Cardiac septum (tissue), 1 donor: ENCODE measurements around the gene SLC25A20. TPM values are rescaled to one million over a fixed set of nuclear protein-coding genes. Genes with fewer than 3 reads are reported as not detected.
"Not testable (repeated sequence)": the region's sequence is repeated elsewhere in the genome, so short reads cannot be mapped to it uniquely, and the experiment has no call there.

Experiments
- DNase-seq: peaks from one replicate; pipeline ENCODE4 v3.0.0-alpha.2; 2020; ENCODE audit warnings: low spot score
- intact Hi-C: fragments of 100-400 bp; cut with DNase I; formaldehyde crosslinking; loops from one replicate; pipeline ENCODE4 v1.14.0; 2022
- total RNA-seq: library from RNA; stranded (reverse); fragmentation: NEBNext Ultra II Directional; extraction: Animal tissue kit (Norgen Biotek cat#: 25700); gene quantifications from one replicate; pipeline ENCODE4 v1.2.1, GENCODE V29; 2021
- donor health status: DM: no; HTN: no; CAD: no.

SLC25A20 gene
- total RNA-seq, 1 donor from 2014 or later = 36.7 TPM

GRCh38 chr3:48907026-48907425, 8.3 kb upstream of the SLC25A20 start:
- DNase-seq, intact Hi-C loops: not testable (repeated sequence)

- intact Hi-C loops = loop anchor here (2.0 to 5.0 kb wide), 3 partner anchors 20 to 54 kb away; partner anchors contain the start of genes ARIH2 and PRKAR2A
- DNase-seq = no peak
Measured at GRCh38 chr3:48899273-48899672, 591 bp upstream of the SLC25A20 start.

DNA sequence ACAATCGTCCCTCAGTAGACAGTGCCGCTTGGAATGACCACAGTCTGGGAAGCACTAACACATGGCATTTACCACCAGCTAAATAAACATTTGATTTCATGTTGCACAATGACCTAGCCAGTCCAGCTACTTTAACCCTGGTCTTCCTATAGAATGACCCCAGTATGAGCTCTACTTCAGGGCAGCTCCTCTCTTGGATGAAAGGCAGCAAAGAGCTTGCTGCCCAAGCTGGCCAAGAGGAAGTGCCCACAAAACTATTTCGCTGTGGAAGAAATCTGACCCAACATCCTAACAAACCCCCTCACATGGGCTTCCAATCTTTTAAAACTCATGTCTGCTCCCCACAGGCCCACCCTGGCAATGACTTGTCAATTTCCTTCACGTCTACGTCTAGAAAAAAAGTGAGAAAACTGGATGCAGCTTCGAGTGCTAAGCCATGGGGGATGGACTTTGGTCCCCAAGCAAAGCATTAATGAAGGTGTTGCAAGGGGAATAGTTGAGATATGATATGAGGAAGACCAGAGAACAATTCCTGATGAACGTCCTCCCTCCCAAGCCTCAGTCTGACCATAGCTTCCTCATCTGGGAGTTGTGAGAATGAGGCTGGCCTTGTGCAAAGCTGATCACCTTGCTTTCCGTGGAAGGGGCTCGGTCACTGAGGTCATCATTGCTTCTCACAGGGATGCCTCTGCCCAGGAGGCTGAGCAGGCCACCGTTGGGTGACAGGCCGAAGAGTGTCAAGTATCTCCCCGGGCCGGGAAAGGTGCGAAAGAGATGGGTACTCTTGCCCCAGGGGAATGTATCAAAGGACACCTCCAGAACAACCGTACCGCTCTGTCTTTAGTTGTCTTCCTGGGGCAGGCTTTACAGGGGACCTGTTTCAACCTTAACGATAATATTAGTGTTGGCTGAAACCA, 964 bp downstream of the SLC25A20 start:
- intact Hi-C loops = loop anchor here (2.0 to 5.0 kb wide), 3 partner anchors 21 to 55 kb away; partner anchors contain the start of genes ARIH2 and PRKAR2A
- DNase-seq = no peak

DNA sequence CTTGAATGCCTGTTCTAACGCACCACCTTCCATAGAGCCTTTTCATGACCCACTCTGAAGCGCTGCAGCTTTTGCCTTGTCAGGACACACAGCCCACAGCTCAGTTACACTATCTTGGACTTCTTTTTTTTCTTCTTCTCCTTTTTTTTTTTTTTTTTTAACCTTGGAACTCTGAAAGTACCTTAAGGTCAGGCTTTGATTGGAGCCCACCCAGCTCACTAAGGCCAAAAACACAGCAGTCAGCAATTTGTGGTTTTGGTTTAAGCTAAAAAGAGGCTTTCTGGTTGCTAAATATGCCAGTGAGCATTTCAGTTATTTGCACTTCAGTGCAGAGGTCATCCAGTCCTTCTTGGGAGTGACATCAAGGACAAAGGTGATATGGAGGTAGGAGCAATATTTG, 1.7 kb downstream of the SLC25A20 start:
- intact Hi-C loops = loop anchor here (5.0 kb wide), 1 partner anchor 50 kb away; the partner anchor contains the start of gene PRKAR2A
- DNase-seq = no peak

DNA sequence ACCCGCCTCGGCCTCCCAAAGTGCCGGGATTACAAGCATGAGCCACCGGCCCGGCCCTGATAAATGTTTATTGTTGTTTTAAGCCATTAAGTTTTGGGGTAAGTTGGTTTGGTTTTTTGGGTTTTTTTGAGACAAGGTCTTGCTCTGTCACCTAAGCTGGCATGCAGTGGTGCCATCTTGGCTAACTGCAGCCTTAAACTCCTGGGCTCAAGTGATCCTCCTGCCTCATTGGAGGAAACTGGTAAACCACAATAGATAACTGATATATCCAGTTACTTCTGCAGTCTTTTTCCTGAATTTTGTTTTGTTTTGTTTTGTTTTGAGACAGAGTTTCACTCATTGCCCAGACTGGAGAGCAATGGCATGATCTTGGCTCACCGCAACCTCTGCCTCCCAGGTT, 4.2 kb downstream of the SLC25A20 start:
- intact Hi-C loops = no loop called here
- DNase-seq = no peak

GRCh38 chr3:48891606-48892005, 7.1 kb downstream of the SLC25A20 start:
- intact Hi-C loops = no loop called here
- no peak for DNase-seq

DNA sequence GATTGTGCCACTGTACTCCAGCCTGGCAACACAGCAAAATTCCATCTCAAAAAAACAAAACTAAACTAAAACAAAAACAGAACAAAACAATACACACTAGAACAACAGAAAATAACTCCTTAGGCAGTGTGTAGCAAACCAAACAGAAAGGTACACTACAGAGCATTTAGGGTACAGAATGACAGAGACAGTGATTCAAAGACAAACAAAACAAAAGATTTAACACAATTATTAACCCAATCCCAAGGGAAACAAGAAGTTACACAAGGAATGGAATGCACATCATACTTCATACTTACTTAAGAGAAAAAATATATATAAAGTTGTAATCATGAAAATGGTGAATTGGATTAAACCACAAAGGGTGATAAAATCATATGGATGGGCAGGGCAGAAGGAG, 12.9 kb downstream of the SLC25A20 start:
- DNase-seq = no peak
- intact Hi-C loops = no loop called here

- DNase-seq = no peak
- intact Hi-C loops = no loop called here
Measured at GRCh38 chr3:48881652-48882114, 17.0 kb downstream of the SLC25A20 start.

- intact Hi-C loops = no loop called here
- no peak for DNase-seq
Measured at GRCh38 chr3:48881006-48881405, 17.7 kb downstream of the SLC25A20 start.

- no peak for DNase-seq
- intact Hi-C loops = no loop called here
Measured at GRCh38 chr3:48879994-48880377, 18.7 kb downstream of the SLC25A20 start.

DNA sequence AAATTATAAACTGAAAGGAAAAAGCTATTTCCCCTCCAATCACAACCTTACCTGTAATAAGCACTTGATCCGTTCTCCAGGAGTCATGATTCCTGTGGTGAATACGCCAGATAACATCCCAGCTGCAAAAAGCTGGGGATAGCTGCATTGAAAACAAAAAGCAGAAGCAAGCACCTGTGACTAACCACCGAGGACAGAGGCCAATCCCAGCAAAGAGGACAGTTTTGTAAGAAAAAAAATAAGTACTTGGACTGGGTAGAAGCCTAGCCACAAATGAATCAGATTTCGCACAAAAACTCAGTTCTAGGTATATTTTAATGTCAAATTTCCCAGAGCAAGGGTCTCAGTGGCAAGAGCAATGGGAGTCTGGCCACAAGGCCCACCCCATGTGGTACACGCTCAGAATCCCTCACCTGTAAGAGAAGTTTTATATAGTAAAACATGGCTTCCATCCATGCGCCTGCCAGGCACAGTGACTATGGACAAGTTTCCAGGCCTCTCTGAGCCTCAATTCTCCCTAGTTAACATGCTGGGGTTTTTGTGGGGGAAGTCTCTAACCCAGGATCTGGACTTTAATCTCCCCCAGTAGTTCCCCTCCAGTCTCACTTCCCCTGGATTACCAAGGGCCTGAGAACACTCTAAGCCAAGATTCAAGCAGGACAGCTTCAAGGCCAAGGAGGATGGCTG, 19.2 kb downstream of the SLC25A20 start:
- no peak for DNase-seq

DNA sequence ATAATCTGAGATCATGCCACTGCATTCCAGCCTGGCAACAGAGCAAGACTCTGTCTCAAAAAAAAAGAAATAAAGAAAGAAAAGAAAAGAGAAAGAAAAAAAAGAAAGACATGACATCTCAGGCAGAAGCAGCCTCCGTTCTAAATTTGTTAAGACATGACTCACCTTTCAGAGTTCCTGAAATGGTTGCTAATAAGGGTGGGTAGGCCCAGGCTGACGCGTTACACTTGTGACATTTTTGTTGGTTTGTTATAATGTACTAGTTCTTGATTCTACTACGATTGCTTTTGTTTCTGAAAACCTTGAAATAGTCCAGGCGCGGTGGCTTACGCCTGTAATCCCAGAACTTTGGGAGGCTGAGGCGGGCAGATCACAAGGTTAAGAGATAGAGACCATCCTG, 21.0 kb downstream of the SLC25A20 start:
- intact Hi-C loops = no loop called here

More for the DNA sequence above, 19.2 kb downstream of the SLC25A20 start:
- intact Hi-C loops = no loop called here

DNA sequence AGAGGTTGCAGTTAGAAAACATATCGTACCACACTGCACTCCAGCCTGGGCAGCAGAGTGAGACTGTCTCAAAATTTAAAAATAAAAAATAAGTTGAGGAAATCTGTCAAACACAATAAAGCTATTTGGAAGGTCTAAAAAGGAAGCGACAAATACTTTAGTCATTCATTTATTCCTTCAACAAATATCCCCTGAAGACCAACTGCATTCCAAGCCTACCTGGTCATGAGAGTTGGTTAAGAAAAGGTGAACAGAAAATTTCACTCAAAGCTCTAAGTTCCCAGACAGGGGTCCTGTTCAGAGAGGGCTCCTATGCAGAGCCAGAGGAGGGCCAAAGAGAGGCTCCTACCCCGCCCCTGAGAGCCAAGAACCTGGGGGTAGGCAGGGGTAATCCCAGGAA, 35.6 kb downstream of the SLC25A20 start:
- DNase-seq = no peak
- intact Hi-C loops = no loop called here

More for the DNA sequence above, 21.0 kb downstream of the SLC25A20 start:
- no peak for DNase-seq

DNA sequence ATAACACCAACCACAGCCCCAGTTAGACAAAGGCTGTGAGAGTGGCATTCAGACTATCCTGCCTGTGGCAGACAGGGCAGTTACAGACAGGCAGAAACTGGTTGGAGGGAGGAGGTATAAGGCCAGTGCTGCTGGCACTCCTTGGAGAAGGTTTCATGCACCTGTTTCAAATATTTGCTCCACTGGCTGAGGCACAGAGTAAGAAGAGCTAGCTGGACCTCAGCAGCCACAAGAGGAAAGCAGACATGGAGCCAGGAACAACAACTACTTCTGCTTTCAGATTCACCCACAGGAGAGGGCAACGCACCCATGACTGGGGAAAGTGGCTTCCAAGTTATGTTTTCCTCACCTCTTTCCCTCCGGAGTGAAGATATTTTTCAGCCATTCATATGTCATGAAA, 39.5 kb downstream of the SLC25A20 start:
- intact Hi-C loops = no loop called here
- no peak for DNase-seq

GRCh38 chr3:48858709-48859108, 40.0 kb downstream of the SLC25A20 start:
- intact Hi-C loops = no loop called here
- DNase-seq = no peak

DNA sequence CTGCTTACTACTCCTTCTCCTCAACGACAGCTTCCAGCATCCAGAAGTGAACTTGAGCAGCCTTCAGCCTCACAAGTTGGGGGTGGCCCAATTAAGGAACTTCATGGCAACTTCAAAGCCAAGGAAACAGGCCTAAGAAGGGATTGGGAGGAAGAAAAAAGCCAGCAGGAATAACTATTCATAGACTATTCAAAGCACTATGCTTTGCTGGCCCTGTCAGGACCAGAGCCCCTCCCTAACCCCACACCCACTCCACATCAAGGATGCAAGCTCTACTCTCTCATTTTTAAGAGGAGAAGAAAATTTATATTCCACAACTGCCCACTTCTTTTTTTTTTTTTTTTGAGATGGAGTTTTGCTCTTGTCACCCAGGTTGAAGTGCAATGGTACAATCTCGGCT, 41.0 kb downstream of the SLC25A20 start:
- no peak for DNase-seq

DNA sequence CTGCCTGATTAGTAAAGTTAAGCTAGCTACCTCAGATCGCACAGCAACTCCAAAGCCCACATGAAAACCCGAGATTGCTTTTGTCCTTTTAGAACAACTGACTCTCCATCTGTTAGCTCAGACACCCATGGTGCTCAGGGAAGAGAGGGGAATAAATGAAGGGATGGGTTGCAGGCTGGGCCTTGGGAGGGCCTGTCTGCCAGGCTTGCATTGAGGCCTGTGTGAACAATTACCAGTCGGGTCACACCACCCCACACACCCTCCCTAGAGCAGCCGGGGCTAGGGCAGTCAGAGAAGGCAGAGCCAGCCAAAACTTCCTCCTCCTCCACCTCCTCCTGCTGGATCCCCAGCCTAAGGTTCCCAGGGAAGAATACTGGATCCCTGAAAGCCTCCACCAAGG, 42.2 kb downstream of the SLC25A20 start:
- intact Hi-C loops = no loop called here
- peak; percentile 60 for DNase-seq

More for the DNA sequence above, 41.0 kb downstream of the SLC25A20 start:
- intact Hi-C loops = no loop called here

DNA sequence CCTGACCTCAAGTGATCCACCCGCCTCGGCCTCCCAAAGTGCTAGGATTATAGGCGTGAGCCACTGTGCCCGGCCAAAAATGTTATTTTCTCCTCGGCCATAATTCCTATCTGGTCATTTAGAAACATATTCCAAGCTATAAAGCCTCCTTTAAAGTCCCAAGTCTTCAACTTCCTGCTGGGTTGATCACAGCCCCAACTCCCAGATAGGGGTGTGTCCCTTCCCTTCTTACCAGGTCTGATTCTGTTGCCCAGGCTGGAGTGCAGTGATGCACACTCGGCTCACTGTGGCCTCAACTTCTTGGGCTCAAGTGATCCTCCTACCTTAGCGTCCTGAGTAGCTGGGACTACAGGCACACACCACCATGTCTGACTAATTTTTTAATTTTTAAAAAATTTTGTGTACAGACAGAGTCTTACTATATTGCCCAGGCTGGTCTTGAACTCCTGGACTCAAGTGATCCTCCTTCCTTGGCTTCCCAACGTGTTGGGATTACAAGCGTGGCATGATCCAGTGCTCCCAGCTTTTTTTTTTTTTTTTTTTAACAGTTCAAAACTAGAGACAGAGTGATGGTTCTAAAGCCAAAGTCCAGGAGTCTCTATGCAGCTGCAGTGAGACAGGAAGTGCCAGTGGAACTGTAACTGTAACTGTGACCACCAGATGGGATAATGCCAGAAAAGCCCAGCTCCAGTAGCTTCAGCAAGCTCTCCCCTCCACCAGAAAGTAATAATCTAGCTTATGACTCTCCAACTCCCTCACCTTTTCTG, 42.8 kb downstream of the SLC25A20 start:
- intact Hi-C loops = no loop called here
- DNase-seq = peak; percentile 38

DNA sequence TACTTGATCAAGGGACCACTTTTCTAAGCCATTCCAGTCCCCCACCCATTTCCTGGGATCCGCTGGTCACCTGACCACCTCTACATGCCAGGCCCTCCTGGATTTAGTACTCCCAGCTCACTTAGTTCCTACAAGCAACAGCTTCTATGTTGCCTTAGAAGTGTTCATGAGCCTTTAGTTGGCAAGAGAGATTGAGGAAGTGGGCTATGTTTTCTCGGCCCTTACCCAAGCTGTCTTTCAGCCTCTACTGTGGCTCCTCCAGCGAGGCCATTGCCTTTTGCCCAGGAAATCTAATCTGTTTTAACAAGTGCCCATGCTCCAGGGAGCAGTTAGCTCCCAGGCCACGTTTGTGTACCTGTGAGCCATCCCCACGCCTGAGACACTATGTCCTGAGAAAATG, 46.5 kb downstream of the SLC25A20 start:
- intact Hi-C loops = no loop called here
- no peak for DNase-seq

GRCh38 chr3:48851407-48851806, 47.3 kb downstream of the SLC25A20 start:
- intact Hi-C loops = no loop called here
- no peak for DNase-seq
